Measurements from ENCODE around the gene KCNA2. TPM values are rescaled to one million over a fixed set of nuclear protein-coding genes. Genes with fewer than 3 reads are reported as not detected.

Gene KCNA2
- total RNA-seq, 1 donor from 2014 or later, result 0.71 TPM

GRCh38 chr1:110633646-110634030 lies 27.5 kb upstream of the KCNA2 start:
- DNase-seq, result no peak
- Histone ChIP-seq H3K4me1 (peaks cover 17% of the 10 kb centered on the region), H3K4me3 (no peak overlapping the region), H3K27me3 (ENCODE audit: low read depth) (peaks cover 40% of the 10 kb centered on the region), H3K9me3 (replicated peaks) (no peaks in the 10 kb centered on the region), H3K27ac (replicated peaks) (no peak overlapping the region), H3K36me3 (no peaks in the 10 kb centered on the region)
- intact Hi-C loops (cut with micrococcal nuclease), result loop anchor here (5.0 kb wide), 2 partner anchors 134 to 149 kb away; no protein-coding TSS in a partner anchor
- no peak for TF ChIP-seq CTCF (IDR thresholded peaks at IDR 0.05; ENCODE audit: borderline replicate concordance)

GRCh38 chr1:110631836-110632620 lies 25.9 kb upstream of the KCNA2 start:
- no peak overlapping the region for H3K27ac ChIP-seq (replicated peaks)
- TF ChIP-seq CTCF (IDR thresholded peaks at IDR 0.05; ENCODE audit: borderline replicate concordance), result no peak
- H3K4me3 ChIP-seq, result no peak overlapping the region
- no peak for DNase-seq
- H3K9me3 ChIP-seq (replicated peaks), result no peaks in the 10 kb centered on the region
- peaks cover 17% of the 10 kb centered on the region for H3K4me1 ChIP-seq
- H3K36me3 ChIP-seq, result no peaks in the 10 kb centered on the region
- intact Hi-C loops (cut with micrococcal nuclease), result loop anchor here (5.0 kb wide), 2 partner anchors 135 to 150 kb away; no protein-coding TSS in a partner anchor
- peaks cover 38% of the 10 kb centered on the region for H3K27me3 ChIP-seq (ENCODE audit: low read depth)

GRCh38 chr1:110630839-110631663 lies 24.9 kb upstream of the KCNA2 start:
- H3K36me3 ChIP-seq, result no peaks in the 10 kb centered on the region
- H3K27ac ChIP-seq (replicated peaks), result no peak overlapping the region
- no peak overlapping the region for H3K4me3 ChIP-seq
- intact Hi-C loops (cut with micrococcal nuclease), result loop anchor here (5.0 kb wide), 2 partner anchors 136 to 151 kb away; no protein-coding TSS in a partner anchor
- peaks cover 38% of the 10 kb centered on the region for H3K27me3 ChIP-seq (ENCODE audit: low read depth)
- no peaks in the 10 kb centered on the region for H3K9me3 ChIP-seq (replicated peaks)
- H3K4me1 ChIP-seq, result peaks cover 17% of the 10 kb centered on the region
- TF ChIP-seq CTCF (IDR thresholded peaks at IDR 0.05; ENCODE audit: borderline replicate concordance), result peak; percentile 87
- DNase-seq, result peak; percentile 73

DNA sequence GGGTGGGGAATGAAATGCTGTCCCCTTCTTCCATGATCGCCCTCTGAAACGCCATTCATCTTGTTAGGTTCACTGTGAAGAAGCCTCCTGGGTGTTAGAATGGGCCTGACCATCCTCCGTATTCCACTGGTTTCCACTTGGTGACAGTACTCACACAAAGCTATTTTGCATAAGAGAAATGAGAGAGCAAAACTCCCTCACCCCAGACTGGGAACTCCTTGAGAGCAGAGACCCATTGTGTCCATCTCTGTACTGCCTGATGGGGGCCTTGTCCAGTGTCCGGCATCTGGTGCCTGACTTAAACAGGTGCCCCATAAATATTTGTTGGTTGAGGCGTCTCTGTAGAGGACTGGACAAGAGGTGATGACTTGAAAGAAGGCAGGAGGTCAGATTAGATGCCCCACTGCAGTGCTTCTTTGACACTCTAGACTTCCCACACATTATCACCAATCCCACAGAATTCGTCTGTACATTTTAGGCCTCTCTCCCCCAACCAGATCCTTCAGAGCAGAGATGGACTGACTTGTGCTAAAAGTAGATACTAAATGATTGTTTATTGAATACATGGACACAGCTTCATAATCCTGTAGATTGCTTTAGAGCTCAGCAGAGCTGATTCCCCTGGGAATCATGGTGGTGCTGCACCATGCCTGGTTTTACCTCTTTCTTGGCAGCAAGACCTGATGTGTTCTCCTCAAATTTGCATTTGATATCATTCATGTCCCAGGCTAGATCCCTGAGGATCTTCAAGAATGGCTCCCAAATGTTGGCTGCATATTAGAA lies 22.4 kb upstream of the KCNA2 start:
- no peak for TF ChIP-seq CTCF (IDR thresholded peaks at IDR 0.05; ENCODE audit: borderline replicate concordance)
- intact Hi-C loops (cut with micrococcal nuclease), result no loop called here
- H3K27ac ChIP-seq (replicated peaks), result no peak overlapping the region

GRCh38 chr1:110627764-110628163 lies 21.6 kb upstream of the KCNA2 start:
- Histone ChIP-seq H3K36me3 (no peaks in the 10 kb centered on the region), H3K4me1 (no peaks in the 10 kb centered on the region), H3K9me3 (replicated peaks) (no peaks in the 10 kb centered on the region), H3K27ac (replicated peaks) (no peak overlapping the region), H3K4me3 (no peak overlapping the region), H3K27me3 (ENCODE audit: low read depth) (peaks cover 47% of the 10 kb centered on the region)
- intact Hi-C loops (cut with micrococcal nuclease), result no loop called here
- no peak for TF ChIP-seq CTCF (IDR thresholded peaks at IDR 0.05; ENCODE audit: borderline replicate concordance)
- no peak for DNase-seq

More for the DNA sequence above, 22.4 kb upstream of the KCNA2 start:
- H3K4me3 ChIP-seq, result no peak overlapping the region
- H3K4me1 ChIP-seq, result no peaks in the 10 kb centered on the region
- H3K27me3 ChIP-seq (ENCODE audit: low read depth), result peaks cover 49% of the 10 kb centered on the region
- no peak for DNase-seq
- no peaks in the 10 kb centered on the region for H3K36me3 ChIP-seq
- H3K9me3 ChIP-seq (replicated peaks), result no peaks in the 10 kb centered on the region

Data from left ventricle myocardium inferior (tissue), 1 donor.